K562 (cell line): ENCODE data around the gene MAGI2. TPM values are rescaled to one million over a fixed set of nuclear protein-coding genes. Genes with fewer than 3 reads are reported as not detected.

Experiments used
- ATAC-seq: fragments of 200-7000 bp; cut with Tn5 transposase; 3 replicates; pipeline ENCODE4 v1.9.1; 2020; ENCODE audit warnings: moderate library complexity
- BruUV-seq: library from RNA; stranded (reverse); fragments of 400-500 nt; replicated peaks from 2 replicates; lab custom pipeline; 2021; lab: Mats Ljungman, UMichigan
- CTCF ChIA-PET: fragments of 300-600 bp; formaldehyde crosslinking; extraction: SDS; loops from one replicate; lab custom pipeline; 2021; ENCODE audit warnings: low intra/inter-chr PET ratio; lab: Yijun Ruan, JAX
- POLR2A ChIA-PET: fragments of 300-600, 350-650 bp; sonication (Branson Sonifier 250); formaldehyde crosslinking; extraction: SDS; loops from one replicate; lab custom pipeline; 2021; ENCODE audit warnings: antibody characterized with exemption, inconsistent platforms; lab: Yijun Ruan, JAX
- DNase-seq, 4 experiments: peaks; one replicate each; pipeline versions ENCODE4 v3.0.0 to v3.0.0-alpha.2; 2011 to 2018; ENCODE audit warnings: low spot score in 3 of 4, mixed read lengths in 3 of 4; ENCODE audit errors: extremely low read depth in 1 of 4
- FAIRE-seq: peaks from 2 replicates; lab custom pipeline; 2011; peaks lifted over from hg19 to GRCh38; lab: Jason Lieb, UNC
- H2AFZ ChIP-seq: 2 replicates; pipeline ENCODE4 v1.6.0; 2011; ENCODE audit warnings: low read depth, low read length, control low read depth, inconsistent platforms
- H3K27ac ChIP-seq: fragments of 200-600 bp; 3 replicates; pipeline ENCODE4 v1.8.0; 2011; ENCODE audit warnings: low read depth, mild to moderate bottlenecking, control low read depth, inconsistent platforms, low read length, moderate library complexity, mixed read lengths; ENCODE audit errors: extremely low read depth
- H3K27me3 ChIP-seq, 2 experiments: fragments of 300-600 bp in 1 of 2; 2 replicates in 1 of 2; 3 replicates in 1 of 2; pipeline versions ENCODE4 v1.6.0 to v1.8.0; 2011; ENCODE audit warnings: inconsistent platforms in 2 of 2, low read length in 2 of 2, mild to moderate bottlenecking in 1 of 2, mixed read lengths in 1 of 2, moderate library complexity in 1 of 2; ENCODE audit not compliant: control insufficient read depth in 2 of 2, insufficient read depth in 2 of 2
- H3K36me3 ChIP-seq: fragments of 300-600 bp; 3 replicates; pipeline ENCODE4 v1.8.0; 2011; ENCODE audit warnings: mild to moderate bottlenecking, low read length, inconsistent platforms; ENCODE audit not compliant: control insufficient read depth, insufficient read depth
- H3K4me1 ChIP-seq, 2 experiments: fragments of 200-600 bp in 1 of 2; replicated peaks in 1 of 2; 2 replicates in 1 of 2; 3 replicates in 1 of 2; pipeline versions ENCODE4 v1.5.1 to v1.8.0; 2011; ENCODE audit warnings: inconsistent platforms in 2 of 2, low read length in 2 of 2, mild to moderate bottlenecking in 1 of 2, mixed read lengths in 1 of 2, moderate library complexity in 1 of 2; ENCODE audit not compliant: control insufficient read depth in 2 of 2, insufficient read depth in 2 of 2
- H3K4me2 ChIP-seq: 2 replicates; pipeline ENCODE4 v1.6.1; 2011; ENCODE audit warnings: low read length, control low read depth, inconsistent platforms, mixed read lengths; ENCODE audit not compliant: insufficient read depth
- H3K4me3 ChIP-seq: fragments of 200-600 bp; sonication (generic), shearing (Covaris generic); 2 replicates; pipeline ENCODE4 v1.5.1; 2016; ENCODE audit warnings: control low read depth, inconsistent platforms
- H3K79me2 ChIP-seq: fragments of 200-600 bp; 3 replicates; pipeline ENCODE4 v1.8.0; 2011; ENCODE audit warnings: low read length, inconsistent platforms; ENCODE audit not compliant: control insufficient read depth, insufficient read depth
- H3K9ac ChIP-seq, 2 experiments: 2 replicates each; pipeline versions ENCODE4 v1.6.0 to v1.6.1; 2011; ENCODE audit warnings: low read depth in 2 of 2, low read length in 2 of 2, control low read depth in 1 of 2, inconsistent platforms in 1 of 2, mild to moderate bottlenecking in 1 of 2, mixed read lengths in 1 of 2; ENCODE audit not compliant: insufficient read depth in 1 of 2
- H3K9me1 ChIP-seq: one replicate; pipeline ENCODE4 v1.6.0; 2011; ENCODE audit warnings: inconsistent platforms, mild to moderate bottlenecking, low read length, moderate library complexity; ENCODE audit not compliant: control insufficient read depth, insufficient read depth
- H3K9me3 ChIP-seq: replicated peaks from 2 replicates; pipeline ENCODE4 v1.5.1; 2011; ENCODE audit warnings: low read depth, low read length, inconsistent platforms; ENCODE audit not compliant: control insufficient read depth, insufficient read depth
- H4K20me1 ChIP-seq: replicated peaks from 2 replicates; pipeline ENCODE4 v1.6.1; 2011; ENCODE audit warnings: low read length, inconsistent platforms, mixed read lengths; ENCODE audit not compliant: control insufficient read depth, insufficient read depth
- BDP1 ChIP-seq: IDR thresholded peaks from 3 replicates; pipeline ENCODE4 v1.6.1; 2011; ENCODE audit not compliant: insufficient read length, insufficient read depth
- GABPA ChIP-seq: fragments of 200-800 bp; sonication (Bioruptor generic); conservative IDR thresholded peaks from 2 replicates; pipeline ENCODE4 v1.6.1; 2016; ENCODE audit warnings: low read depth, missing genetic modification characterization, missing compliant biosample characterization
- HDAC1 ChIP-seq, 2 experiments: fragments of 450-650 bp; IDR thresholded peaks; 2 replicates each; pipeline ENCODE4 v1.6.1; 2016 to 2017; ENCODE audit warnings: inconsistent platforms in 1 of 2, mild to moderate bottlenecking in 1 of 2, moderate library complexity in 1 of 2
- KDM1A ChIP-seq, 2 experiments: fragments of 450-650 bp; IDR thresholded peaks; 2 replicates each; pipeline ENCODE4 v1.6.1; 2016; ENCODE audit warnings: mild to moderate bottlenecking in 2 of 2
- NELFE ChIP-seq: IDR thresholded peaks from 2 replicates; pipeline ENCODE4 v1.6.1; 2011; ENCODE audit warnings: mild to moderate bottlenecking; ENCODE audit not compliant: insufficient read depth, insufficient read length
- NFE2 ChIP-seq: IDR thresholded peaks from 2 replicates; pipeline ENCODE4 v1.6.1; 2014; ENCODE audit warnings: antibody characterized with exemption, low read depth
- NR4A1 ChIP-seq, 2 experiments: fragments of 250-450 bp in 1 of 2; fragments of 450-650 bp in 1 of 2; sonication (Bioruptor Pico) in 1 of 2; IDR thresholded peaks; 2 replicates each; pipeline versions ENCODE4 v1.4.0 to v1.6.1; 2016 to 2020; ENCODE audit warnings: mild to moderate bottlenecking in 2 of 2, missing compliant biosample characterization in 1 of 2, missing genetic modification characterization in 1 of 2, moderate library complexity in 1 of 2
- RBM25 ChIP-seq: fragments of 200-400 bp; formaldehyde crosslinking; IDR thresholded peaks from 2 replicates; pipeline ENCODE4 v1.6.1; 2018; ENCODE audit warnings: low read length, low read depth, moderate library complexity; ENCODE audit not compliant: severe bottlenecking
- RFX7 ChIP-seq: fragments of 250-450 bp; sonication (Bioruptor Pico); IDR thresholded peaks from 2 replicates; pipeline ENCODE4 v1.5.1; 2021; ENCODE audit warnings: mild to moderate bottlenecking
- SMAD2 ChIP-seq: fragments of 150-350 bp; IDR thresholded peaks from 2 replicates; pipeline ENCODE4 v1.6.1; 2014; ENCODE audit warnings: low read depth, mild to moderate bottlenecking, low read length
- SMARCC2 ChIP-seq: fragments of 450-650 bp; IDR thresholded peaks from 2 replicates; pipeline ENCODE4 v1.6.1; 2017; ENCODE audit warnings: antibody characterized with exemption, moderate library complexity, mild to moderate bottlenecking, low read depth
- SRSF9 ChIP-seq: fragments of 200-400 bp; formaldehyde crosslinking; IDR thresholded peaks from 2 replicates; pipeline ENCODE4 v1.6.1; 2017; ENCODE audit warnings: low read depth, low read length, borderline replicate concordance
- TCF7 ChIP-seq: sonication (generic); IDR thresholded peaks from 2 replicates; pipeline ENCODE4 v1.6.1; 2016; ENCODE audit warnings: antibody characterized with exemption, borderline replicate concordance
- THAP12 ChIP-seq: fragments of 250-450 bp; sonication (Bioruptor Pico); IDR thresholded peaks from 2 replicates; pipeline ENCODE4 v1.9.0; 2021; ENCODE audit warnings: mild to moderate bottlenecking, inconsistent platforms
- ZNF436 ChIP-seq: fragments of 250-450, 450-650 bp; sonication (Bioruptor Pico); formaldehyde crosslinking; IDR thresholded peaks from 2 replicates; pipeline ENCODE4 v1.7.0; 2020; ENCODE audit warnings: mild to moderate bottlenecking
- WGBS: fragments of 100-300 bp; shearing (Covaris generic); methylation state at CpG from one replicate; pipeline ENCODE4 v1.1.6; 2016; ENCODE audit warnings: low coverage, mixed read lengths; ENCODE audit not compliant: insufficient coverage; ENCODE audit errors: missing lambda C conversion rate; 5-methylcytosine and 5-hydroxymethylcytosine counted together
- in situ Hi-C: fragments of 300-500 bp; cut with MboI; formaldehyde crosslinking; loops from 4 replicates; pipeline ENCODE4 v1.15.0; 2018; ENCODE audit warnings: inconsistent platforms, mixed read lengths
- intact Hi-C: fragments of 100-400 bp; cut with micrococcal nuclease; formaldehyde crosslinking; loops from 2 replicates; pipeline ENCODE4 v1.14.2; 2022
- polyA plus RNA-seq, 8 experiments: library from polyadenylated mRNA; depleted of rRNA in 4 of 8; stranded (reverse) in 5 of 8; unstranded in 3 of 8; fragments of >200 nt; fragmentation: Nextera tagmentation in 2 of 8; fragmentation: Illumina TruSeq in 1 of 8; extraction: Ambion mirVana in 2 of 8; extraction: Trizol in 1 of 8; gene quantifications; 2 replicates each; pipeline versions ENCODE4 v1.2.1 to v1.2.3, GENCODE V29; 2011 to 2014; ENCODE audit warnings: inconsistent platforms in 1 of 8, missing spikeins in 1 of 8
- total RNA-seq, 7 experiments: library from RNA; depleted of rRNA in 6 of 7; stranded (reverse); fragments of >200 nt in 6 of 7; fragmentation: Illumina TruSeq in 2 of 7; extraction: Trizol in 2 of 7; gene quantifications; 2 replicates each; pipeline versions ENCODE4 v1.2.1 to v1.2.3, GENCODE V29; 2011 to 2021; ENCODE audit warnings: low replicate concordance in 1 of 7

The MAGI2 gene
- total and polyA plus RNA-seq, 9 of the 15 experiments (the other 6 are each of a cell fraction or from before 2014, with no cell fraction given), result 0.27 to 1.4 (median 0.70) TPM

GRCh38 chr7:78225534-78225933 lies 1227.9 kb downstream of the MAGI2 start:
- H3K27ac ChIP-seq, result no peak overlapping the region
- ChIA-PET POLR2A (no interaction called here), CTCF (interaction anchor here (0.6 to 1.1 kb wide), 3 partner anchors 219 to 285 kb away, joined by 3 to 4 read pairs (median 3); no protein-coding TSS in a partner anchor)
- no peak overlapping the region for H3K9ac ChIP-seq
- H3K9me1 ChIP-seq, result no peaks in the 10 kb centered on the region
- H3K4me1 ChIP-seq, result no peaks in the 10 kb centered on the region
- no peaks in the 10 kb centered on the region for H3K9me3 ChIP-seq
- H3K79me2 ChIP-seq, result no peaks in the 10 kb centered on the region
- FAIRE-seq, result no peak
- no peaks in the 10 kb centered on the region for H3K36me3 ChIP-seq
- H3K27me3 ChIP-seq, result no peaks in the 10 kb centered on the region
- WGBS, result 1% methylated on average over 4 of the region's 4 CpGs
- H3K4me2 ChIP-seq, result no peak overlapping the region
- H2AFZ ChIP-seq, result no peak overlapping the region
- in situ Hi-C loops (no loop called here), intact Hi-C loops (loop anchor here (10.0 kb wide), 1 partner anchor 571 kb away; no protein-coding TSS in a partner anchor)
- no peak for ATAC-seq
- BruUV-seq, result no TSS peak
- no peak overlapping the region for H3K4me3 ChIP-seq
- no peak for DNase-seq
- H4K20me1 ChIP-seq, result no peaks in the 10 kb centered on the region
- TF ChIP-seq ZNF436 (CRISPR knock-in tag), result no peak
- no peak for TF ChIP-seq TCF7
- TF ChIP-seq SMARCC2, result no peak
- TF ChIP-seq RBM25, result no peak
- TF ChIP-seq KDM1A (IDR thresholded peaks at IDR 0.05), result no peak
- no peak for TF ChIP-seq SMAD2
- TF ChIP-seq RFX7 (CRISPR knock-in tag), result no peak
- no peak for TF ChIP-seq HDAC1 (IDR thresholded peaks at IDR 0.05)
- TF ChIP-seq NR4A1 (CRISPR knock-in tag; IDR thresholded peaks at IDR 0.05), result no peak
- no peak for TF ChIP-seq NR4A1 (tag; IDR thresholded peaks at IDR 0.05)
- no peak for TF ChIP-seq THAP12 (CRISPR knock-in tag)
- no peak for TF ChIP-seq NELFE
- TF ChIP-seq NFE2, result no peak
- TF ChIP-seq SRSF9, result no peak
- no peak for TF ChIP-seq GABPA (tag)
- TF ChIP-seq BDP1, result no peak
